ENCODE data around the gene JPH4. TPM values are rescaled to one million over a fixed set of nuclear protein-coding genes. Genes with fewer than 3 reads are reported as not detected.

Gene JPH4
- total RNA-seq, 1 experiment from 2014 or later, result 6.8 TPM

- H3K23me2 ChIP-seq (ENCODE audit: insufficient read length, low read depth, low read length, poor library complexity, severe bottlenecking), result no peaks in the 10 kb centered on the region
- H3K79me2 ChIP-seq (ENCODE audit: insufficient read depth, low read length), result no peaks in the 10 kb centered on the region
- no peak overlapping the region for H3K18ac ChIP-seq (ENCODE audit: insufficient read length, low read depth, low read length)
- no peak overlapping the region for H2BK15ac ChIP-seq (ENCODE audit: low read depth, low read length)
- no peak overlapping the region for H4K91ac ChIP-seq (ENCODE audit: insufficient read length, low read depth, low read length)
- no peaks in the 10 kb centered on the region for H3K4me1 ChIP-seq (ENCODE audit: insufficient read depth, low read length)
- H2BK12ac ChIP-seq (ENCODE audit: insufficient read length, low read depth, low read length), result no peak overlapping the region
- H3K4me1 Mint-ChIP-seq, result no peaks in the 10 kb centered on the region
- peaks cover 2 to 27% of the 10 kb centered on the region in 2 experiments; a peak in 1 of 5 replicates for H3K9me3 Mint-ChIP-seq
- no peak overlapping the region for H3K4ac ChIP-seq (ENCODE audit: low read depth, low read length)
- TF ChIP-seq, protein P1, sequence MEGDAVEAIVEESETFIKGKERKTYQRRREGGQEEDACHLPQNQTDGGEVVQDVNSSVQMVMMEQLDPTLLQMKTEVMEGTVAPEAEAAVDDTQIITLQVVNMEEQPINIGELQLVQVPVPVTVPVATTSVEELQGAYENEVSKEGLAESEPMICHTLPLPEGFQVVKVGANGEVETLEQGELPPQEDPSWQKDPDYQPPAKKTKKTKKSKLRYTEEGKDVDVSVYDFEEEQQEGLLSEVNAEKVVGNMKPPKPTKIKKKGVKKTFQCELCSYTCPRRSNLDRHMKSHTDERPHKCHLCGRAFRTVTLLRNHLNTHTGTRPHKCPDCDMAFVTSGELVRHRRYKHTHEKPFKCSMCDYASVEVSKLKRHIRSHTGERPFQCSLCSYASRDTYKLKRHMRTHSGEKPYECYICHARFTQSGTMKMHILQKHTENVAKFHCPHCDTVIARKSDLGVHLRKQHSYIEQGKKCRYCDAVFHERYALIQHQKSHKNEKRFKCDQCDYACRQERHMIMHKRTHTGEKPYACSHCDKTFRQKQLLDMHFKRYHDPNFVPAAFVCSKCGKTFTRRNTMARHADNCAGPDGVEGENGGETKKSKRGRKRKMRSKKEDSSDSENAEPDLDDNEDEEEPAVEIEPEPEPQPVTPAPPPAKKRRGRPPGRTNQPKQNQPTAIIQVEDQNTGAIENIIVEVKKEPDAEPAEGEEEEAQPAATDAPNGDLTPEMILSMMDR (conservative IDR thresholded peaks at IDR 0.05), result no peak
- H3K27me3 Mint-ChIP-seq (ENCODE audit: low read depth), result peaks cover 7% of the 10 kb centered on the region; the same call in 1 of the 2 replicates
- no peak overlapping the region for H2AK5ac ChIP-seq (ENCODE audit: insufficient read length, low read length)
- H2BK20ac ChIP-seq (ENCODE audit: low read depth, low read length, poor library complexity, severe bottlenecking), result no peak overlapping the region
- no peaks in the 10 kb centered on the region for H3K9me3 ChIP-seq (ENCODE audit: control insufficient read depth, low read depth, low read length)
- no peak overlapping the region for H3K23ac ChIP-seq (ENCODE audit: insufficient read length, low read depth, low read length)
- H2BK5ac ChIP-seq (ENCODE audit: insufficient read length, low read length), result no peak overlapping the region
- H3K56ac ChIP-seq (ENCODE audit: insufficient read length, low read depth, low read length), result no peak overlapping the region
- no peak for DNase-seq
- H2BK120ac ChIP-seq (ENCODE audit: low read depth, low read length, poor library complexity, severe bottlenecking), result no peak overlapping the region
- no peak overlapping the region for H4K5ac ChIP-seq (ENCODE audit: insufficient read length, low read depth, low read length)
- no peak overlapping the region for H3T11ph ChIP-seq (ENCODE audit: low read length)
- H3K27me3 ChIP-seq (ENCODE audit: insufficient read depth, low read length), result no peaks in the 10 kb centered on the region
- H4K20me1 ChIP-seq (ENCODE audit: control insufficient read depth, insufficient read depth, insufficient read length), result no peaks in the 10 kb centered on the region
- no peaks in the 10 kb centered on the region for H3K79me1 ChIP-seq (ENCODE audit: insufficient read depth, low read depth, low read length, poor library complexity, severe bottlenecking)
- H3K4me2 ChIP-seq (ENCODE audit: insufficient read depth, insufficient read length, low read length), result no peak overlapping the region
- H2AFZ ChIP-seq (ENCODE audit: low read length), result no peak overlapping the region
- no peak overlapping the region for H3K14ac ChIP-seq (ENCODE audit: insufficient read depth, low read length)
- H4K8ac ChIP-seq (replicated peaks; ENCODE audit: insufficient read length, low read depth, low read length), result no peak overlapping the region
- WGBS (ENCODE audit: extremely low coverage, insufficient read length, low lambda C conversion rate), result no CpG with 5 or more reads among the region's 2 CpGs
- no peak overlapping the region for H3K27ac ChIP-seq (ENCODE audit: insufficient read length, low read depth, low read length)
- H3K9ac ChIP-seq (ENCODE audit: extremely low read depth, insufficient read length, low read length), result no peak overlapping the region
- no peak overlapping the region for H3K27ac Mint-ChIP-seq
- no peak overlapping the region for H3K4me3 Mint-ChIP-seq
- H3K36me3 Mint-ChIP-seq (ENCODE audit: insufficient read depth in 1 of 3, low read depth in 3 of 3), result no peaks in the 10 kb centered on the region
These were observed 24.5 kb upstream of the JPH4 start for GRCh38 chr14:23603103-23603502.

Measured in H9 (cell line).